ENCODE measurements around the gene APEH.

The APEH gene

DNA sequence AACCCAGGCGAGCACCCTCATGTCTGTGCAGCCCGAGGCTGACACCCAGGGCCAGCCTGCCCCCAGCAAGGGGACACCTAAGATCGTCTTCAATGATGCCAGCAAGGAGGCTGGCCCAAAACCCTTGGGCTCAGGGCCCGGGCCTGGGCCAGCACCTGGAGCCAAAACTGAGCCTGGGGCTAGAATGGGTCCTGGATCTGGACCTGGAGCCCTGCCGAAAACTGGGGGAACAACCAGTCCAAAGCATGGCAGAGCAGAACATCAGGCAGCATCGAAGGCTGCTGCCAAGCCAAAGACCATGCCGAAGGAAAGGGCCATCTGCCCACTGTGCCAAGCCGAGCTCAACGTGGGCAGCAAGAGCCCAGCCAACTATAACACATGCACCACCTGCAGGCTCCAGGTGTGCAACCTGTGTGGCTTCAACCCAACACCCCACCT, 31.4 kb upstream of the APEH start:
- Histone ChIP-seq H3K9me3 (ENCODE audit: insufficient read depth, low read length) (no peaks in the 10 kb centered on the region), H3K27ac (ENCODE audit: low read depth, low read length) (no peak overlapping the region), H3K79me2 (ENCODE audit: insufficient read depth, low read length) (no peaks in the 10 kb centered on the region), H3K36me3 (ENCODE audit: low read length) (no peaks in the 10 kb centered on the region), H2AFZ (ENCODE audit: low read depth, low read length, severe bottlenecking) (no peak overlapping the region), H3K9me2 (replicated peaks; ENCODE audit: insufficient read depth, low read length) (no peaks in the 10 kb centered on the region), H3K27me3 (ENCODE audit: low read length) (no peaks in the 10 kb centered on the region), H3K4me3 (ENCODE audit: insufficient read depth, low read length, poor library complexity, severe bottlenecking) (no peak overlapping the region), H3K9ac (ENCODE audit: low read length) (no peak overlapping the region), H4K20me1 (ENCODE audit: low read depth, low read length) (no peaks in the 10 kb centered on the region), H3F3A (ENCODE audit: insufficient read depth) (no peaks in the 10 kb centered on the region), H3K4me2 (ENCODE audit: low read depth, low read length, poor library complexity, severe bottlenecking) (no peak overlapping the region)
- TF ChIP-seq, protein P1, sequence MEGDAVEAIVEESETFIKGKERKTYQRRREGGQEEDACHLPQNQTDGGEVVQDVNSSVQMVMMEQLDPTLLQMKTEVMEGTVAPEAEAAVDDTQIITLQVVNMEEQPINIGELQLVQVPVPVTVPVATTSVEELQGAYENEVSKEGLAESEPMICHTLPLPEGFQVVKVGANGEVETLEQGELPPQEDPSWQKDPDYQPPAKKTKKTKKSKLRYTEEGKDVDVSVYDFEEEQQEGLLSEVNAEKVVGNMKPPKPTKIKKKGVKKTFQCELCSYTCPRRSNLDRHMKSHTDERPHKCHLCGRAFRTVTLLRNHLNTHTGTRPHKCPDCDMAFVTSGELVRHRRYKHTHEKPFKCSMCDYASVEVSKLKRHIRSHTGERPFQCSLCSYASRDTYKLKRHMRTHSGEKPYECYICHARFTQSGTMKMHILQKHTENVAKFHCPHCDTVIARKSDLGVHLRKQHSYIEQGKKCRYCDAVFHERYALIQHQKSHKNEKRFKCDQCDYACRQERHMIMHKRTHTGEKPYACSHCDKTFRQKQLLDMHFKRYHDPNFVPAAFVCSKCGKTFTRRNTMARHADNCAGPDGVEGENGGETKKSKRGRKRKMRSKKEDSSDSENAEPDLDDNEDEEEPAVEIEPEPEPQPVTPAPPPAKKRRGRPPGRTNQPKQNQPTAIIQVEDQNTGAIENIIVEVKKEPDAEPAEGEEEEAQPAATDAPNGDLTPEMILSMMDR (IDR thresholded peaks at IDR 0.05; ENCODE audit: insufficient read depth, low read length, poor library complexity, severe bottlenecking) = no peak
- TF ChIP-seq EZH2phosphoT487 (conservative IDR thresholded peaks at IDR 0.05; ENCODE audit: low read length) = no peak

GRCh38 chr3:49644684-49645083, 29.5 kb upstream of the APEH start:
- Histone ChIP-seq H3K27me3 (ENCODE audit: low read length) (no peaks in the 10 kb centered on the region), H4K20me1 (ENCODE audit: low read depth, low read length) (no peaks in the 10 kb centered on the region), H3K27ac (ENCODE audit: low read depth, low read length) (no peak overlapping the region), H2AFZ (ENCODE audit: low read depth, low read length, severe bottlenecking) (no peak overlapping the region), H3K4me3 (ENCODE audit: insufficient read depth, low read length, poor library complexity, severe bottlenecking) (no peak overlapping the region), H3K79me2 (ENCODE audit: insufficient read depth, low read length) (no peaks in the 10 kb centered on the region), H3K36me3 (ENCODE audit: low read length) (no peaks in the 10 kb centered on the region), H3F3A (ENCODE audit: insufficient read depth) (no peaks in the 10 kb centered on the region), H3K9me3 (ENCODE audit: insufficient read depth, low read length) (no peaks in the 10 kb centered on the region), H3K9me2 (replicated peaks; ENCODE audit: insufficient read depth, low read length) (no peaks in the 10 kb centered on the region), H3K4me2 (ENCODE audit: low read depth, low read length, poor library complexity, severe bottlenecking) (no peak overlapping the region), H3K9ac (ENCODE audit: low read length) (no peak overlapping the region)
- TF ChIP-seq EZH2phosphoT487 (conservative IDR thresholded peaks at IDR 0.05; ENCODE audit: low read length) = no peak
- TF ChIP-seq, protein P1 (IDR thresholded peaks at IDR 0.05; ENCODE audit: insufficient read depth, low read length, poor library complexity, severe bottlenecking) = no peak

GRCh38 chr3:49646236-49646635, 27.9 kb upstream of the APEH start:
- no peaks in the 10 kb centered on the region for H3K79me2 ChIP-seq (ENCODE audit: insufficient read depth, low read length)
- no peaks in the 10 kb centered on the region for H3K9me2 ChIP-seq (replicated peaks; ENCODE audit: insufficient read depth, low read length)
- no peaks in the 10 kb centered on the region for H3K36me3 ChIP-seq (ENCODE audit: low read length)
- no peak overlapping the region for H2AFZ ChIP-seq (ENCODE audit: low read depth, low read length, severe bottlenecking)
- no peaks in the 10 kb centered on the region for H4K20me1 ChIP-seq (ENCODE audit: low read depth, low read length)
- no peak overlapping the region for H3K4me3 ChIP-seq (ENCODE audit: insufficient read depth, low read length, poor library complexity, severe bottlenecking)
- no peaks in the 10 kb centered on the region for H3F3A ChIP-seq (ENCODE audit: insufficient read depth)
- TF ChIP-seq EZH2phosphoT487 (conservative IDR thresholded peaks at IDR 0.05; ENCODE audit: low read length) = no peak
- TF ChIP-seq, protein P1 (IDR thresholded peaks at IDR 0.05; ENCODE audit: insufficient read depth, low read length, poor library complexity, severe bottlenecking) = no peak
- no peak overlapping the region for H3K4me2 ChIP-seq (ENCODE audit: low read depth, low read length, poor library complexity, severe bottlenecking)
- H3K27me3 ChIP-seq (ENCODE audit: low read length) = no peaks in the 10 kb centered on the region
- no peaks in the 10 kb centered on the region for H3K9me3 ChIP-seq (ENCODE audit: insufficient read depth, low read length)
- no peak overlapping the region for H3K27ac ChIP-seq (ENCODE audit: low read depth, low read length)
- no peak overlapping the region for H3K9ac ChIP-seq (ENCODE audit: low read length)
